Measurements from ENCODE around the gene CSF3. TPM values are rescaled to one million over a fixed set of nuclear protein-coding genes. Genes with fewer than 3 reads are reported as not detected.
A peak's percentile ranks its signal among the peaks of the same experiment; 100 is the strongest.

CSF3 gene
- total RNA-seq, 4 donors from 2014 or later, result not detected

- H3K36me3 ChIP-seq, result no peaks in the 10 kb centered on the region
- intact Hi-C loops (cut with DNase I), result loop anchor here (10.0 kb wide), 1 partner anchor 99 kb away; no protein-coding TSS in a partner anchor
- H3K9me3 ChIP-seq, result no peaks in the 10 kb centered on the region
- peaks cover 58 to 70% of the 10 kb centered on the region in 2 donors for H3K4me1 ChIP-seq
- no peaks in the 10 kb centered on the region for H3K27me3 ChIP-seq
- H3K27ac ChIP-seq, result peak overlapping the region; percentile 95 to 98 (median 98)
- peak; percentile 54 to 59 for DNase-seq
- WGBS, 2 donors, result 55 to 56% methylated on average over 9 to 10 of the region's 11 CpGs
- H3K4me3 ChIP-seq (replicated peaks in 1 of 3), result peak overlapping the region in 1 of 3 donors; percentile 99
- TF ChIP-seq, protein P1, sequence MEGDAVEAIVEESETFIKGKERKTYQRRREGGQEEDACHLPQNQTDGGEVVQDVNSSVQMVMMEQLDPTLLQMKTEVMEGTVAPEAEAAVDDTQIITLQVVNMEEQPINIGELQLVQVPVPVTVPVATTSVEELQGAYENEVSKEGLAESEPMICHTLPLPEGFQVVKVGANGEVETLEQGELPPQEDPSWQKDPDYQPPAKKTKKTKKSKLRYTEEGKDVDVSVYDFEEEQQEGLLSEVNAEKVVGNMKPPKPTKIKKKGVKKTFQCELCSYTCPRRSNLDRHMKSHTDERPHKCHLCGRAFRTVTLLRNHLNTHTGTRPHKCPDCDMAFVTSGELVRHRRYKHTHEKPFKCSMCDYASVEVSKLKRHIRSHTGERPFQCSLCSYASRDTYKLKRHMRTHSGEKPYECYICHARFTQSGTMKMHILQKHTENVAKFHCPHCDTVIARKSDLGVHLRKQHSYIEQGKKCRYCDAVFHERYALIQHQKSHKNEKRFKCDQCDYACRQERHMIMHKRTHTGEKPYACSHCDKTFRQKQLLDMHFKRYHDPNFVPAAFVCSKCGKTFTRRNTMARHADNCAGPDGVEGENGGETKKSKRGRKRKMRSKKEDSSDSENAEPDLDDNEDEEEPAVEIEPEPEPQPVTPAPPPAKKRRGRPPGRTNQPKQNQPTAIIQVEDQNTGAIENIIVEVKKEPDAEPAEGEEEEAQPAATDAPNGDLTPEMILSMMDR (IDR thresholded peaks at IDR 0.05), result no peak
- no peak for TF ChIP-seq POLR2A (IDR thresholded peaks at IDR 0.05)
Measured at GRCh38 chr17:40065769-40066510, 50.7 kb downstream of the CSF3 start.

Small RNA genes within 50 kb of the gene (microRNA-seq; reads per million reads assigned to microRNA genes)
- gene MIR6884, result not detected

Small RNA genes within 50 kb of the gene (small RNA-seq; reads per million reads assigned to genes)
- 1,006 reads per million, percentile 99 among the genes with 10 or more reads in this experiment for gene SNORD124

Other genes starting within 250 kb of the CSF3 start
- 1 to 10 TPM; 1.8 to 2.8 (median 2.6) TPM for gene IKZF3, start 151.1 kb upstream of the CSF3 start, total RNA-seq
- under 1 TPM in 1 of 4 donors, not detected in 3; 0.40 TPM for gene ZPBP2, start 147.2 kb upstream of the CSF3 start, total RNA-seq
- 10 to 100 TPM in 1 of 4 donors, 1 to 10 TPM in 3; 7.7 to 13.2 (median 8.3) TPM for gene GSDMB, start 96.8 kb upstream of the CSF3 start, total RNA-seq
- 100 to 1,000 TPM in 2 of 4 donors, 10 to 100 TPM in 2; 81.4 to 125 (median 99.0) TPM for gene ORMDL3, start 87.8 kb upstream of the CSF3 start, total RNA-seq
- not detected for gene LRRC3C, start 87.7 kb upstream of the CSF3 start, total RNA-seq
- gene GSDMA, start 52.4 kb upstream of the CSF3 start, total RNA-seq, result not detected
- 100 to 1,000 TPM in 1 of 4 donors, 10 to 100 TPM in 3; 65.0 to 100 (median 98.8) TPM for gene PSMD3, start 34.6 kb upstream of the CSF3 start, total RNA-seq
- 10 to 100 TPM; 37.1 to 68.4 (median 56.6) TPM for gene MED24, start 39.0 kb downstream of the CSF3 start, total RNA-seq
- gene THRA, start 47.5 kb downstream of the CSF3 start, total RNA-seq, result 10 to 100 TPM; 34.0 to 52.9 (median 44.8) TPM
- gene NR1D1, start 85.1 kb downstream of the CSF3 start, total RNA-seq, result 1 to 10 TPM; 3.4 to 9.9 (median 5.1) TPM
- gene MSL1, start 106.5 kb downstream of the CSF3 start, total RNA-seq, result 100 to 1,000 TPM in 1 of 4 donors, 10 to 100 TPM in 3; 69.9 to 101 (median 80.4) TPM
- gene CASC3, start 125.1 kb downstream of the CSF3 start, total RNA-seq, result 100 to 1,000 TPM in 1 of 4 donors, 10 to 100 TPM in 3; 88.2 to 103 (median 95.5) TPM
- gene RAPGEFL1, start 162.0 kb downstream of the CSF3 start, total RNA-seq, result 1 to 10 TPM; 1.3 to 5.2 (median 4.1) TPM
- 10 to 100 TPM; 13.2 to 14.6 (median 14.5) TPM for gene WIPF2, start 203.9 kb downstream of the CSF3 start, total RNA-seq

Measured in thyroid gland (tissue), 4 donors.